ENCODE measurements around the gene NR1D1. TPM values are rescaled to one million over a fixed set of nuclear protein-coding genes. Genes with fewer than 3 reads are reported as not detected.
"Not testable (repeated sequence)": the region's sequence is repeated elsewhere in the genome, so short reads cannot be mapped to it uniquely, and the experiment has no call there.

Gene NR1D1
- 5.5 and 6.1 TPM in 2 replicates for total RNA-seq

DNA sequence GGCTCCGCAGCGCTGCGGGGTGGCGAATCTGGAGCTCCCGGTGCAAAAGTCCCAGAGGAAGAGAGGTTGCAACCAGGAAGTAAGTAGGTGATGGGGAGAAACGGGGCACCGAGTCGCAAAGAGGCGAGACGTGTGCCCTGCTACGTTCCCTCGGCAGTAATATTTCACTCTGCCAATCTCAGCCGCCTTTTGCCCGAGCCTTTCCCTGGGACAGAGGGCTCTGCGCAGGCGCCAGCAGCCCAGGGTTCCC, at the start of gene NR1D1:
TSS of gene NR1D1 (minus strand) at position 171 of the 250 bp plus-strand sequence. CDS start 495 bp downstream, outside the sequence.
- Mint-ChIP-seq H3K4me1 (peaks cover 64% of the 10 kb centered on the region), H3K9me3 (no peaks in the 10 kb centered on the region), H3K27me3 (no peaks in the 10 kb centered on the region), H3K27ac (peak within 1 kb of the TSS; percentile 90), H3K4me3 (peak within 1 kb of the TSS; percentile 91), H3K36me3 (ENCODE audit: low read depth) (peaks cover 16% of the 10 kb centered on the region)
- ChIA-PET CTCF (interaction anchor here (0.9 to 9.1 kb wide), 4 partner anchors 12 to 91 kb away, joined by 4 to 79 read pairs (median 10); no protein-coding TSS in a partner anchor), POLR2A (interaction anchor here (0.6 to 7.8 kb wide), 17 partner anchors 8 to 1830 kb away, joined by 3 to 113 read pairs (median 4); partner anchors contain the start of genes CASC3, MED24, ODAD4 and PSMD3)
- TF ChIP-seq, protein P1, sequence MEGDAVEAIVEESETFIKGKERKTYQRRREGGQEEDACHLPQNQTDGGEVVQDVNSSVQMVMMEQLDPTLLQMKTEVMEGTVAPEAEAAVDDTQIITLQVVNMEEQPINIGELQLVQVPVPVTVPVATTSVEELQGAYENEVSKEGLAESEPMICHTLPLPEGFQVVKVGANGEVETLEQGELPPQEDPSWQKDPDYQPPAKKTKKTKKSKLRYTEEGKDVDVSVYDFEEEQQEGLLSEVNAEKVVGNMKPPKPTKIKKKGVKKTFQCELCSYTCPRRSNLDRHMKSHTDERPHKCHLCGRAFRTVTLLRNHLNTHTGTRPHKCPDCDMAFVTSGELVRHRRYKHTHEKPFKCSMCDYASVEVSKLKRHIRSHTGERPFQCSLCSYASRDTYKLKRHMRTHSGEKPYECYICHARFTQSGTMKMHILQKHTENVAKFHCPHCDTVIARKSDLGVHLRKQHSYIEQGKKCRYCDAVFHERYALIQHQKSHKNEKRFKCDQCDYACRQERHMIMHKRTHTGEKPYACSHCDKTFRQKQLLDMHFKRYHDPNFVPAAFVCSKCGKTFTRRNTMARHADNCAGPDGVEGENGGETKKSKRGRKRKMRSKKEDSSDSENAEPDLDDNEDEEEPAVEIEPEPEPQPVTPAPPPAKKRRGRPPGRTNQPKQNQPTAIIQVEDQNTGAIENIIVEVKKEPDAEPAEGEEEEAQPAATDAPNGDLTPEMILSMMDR (IDR thresholded peaks at IDR 0.05) = no peak
- ATAC-seq (ENCODE audit: low read depth) (no peak), DNase-seq (no peak)
- intact Hi-C loops (cut with micrococcal nuclease) = loop anchor here (1.0 kb wide), 2 partner anchors 8 to 46 kb away; partner anchors contain the start of gene MED24

DNA sequence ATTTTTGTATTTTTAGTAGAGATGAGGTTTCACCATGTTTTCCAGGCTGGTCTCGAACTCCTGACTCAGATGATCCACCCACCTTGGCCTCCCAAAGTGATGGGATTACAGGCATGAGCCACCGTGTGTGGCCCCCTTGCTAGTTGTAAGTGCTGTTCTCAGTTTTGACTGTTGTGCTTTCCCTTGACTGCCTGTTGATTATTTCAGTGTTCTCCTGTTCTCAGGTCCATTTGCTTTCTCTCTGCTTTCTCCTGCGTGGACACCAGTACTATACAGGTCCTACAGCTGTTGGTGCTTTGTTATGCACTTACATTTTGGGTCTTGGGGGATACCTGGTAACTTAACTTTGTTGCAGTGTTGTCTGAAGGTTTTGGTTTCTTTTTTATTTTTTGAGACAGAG, 48.1 kb upstream of the NR1D1 start:
- Mint-ChIP-seq H3K9me3 (no peaks in the 10 kb centered on the region), H3K27me3 (no peaks in the 10 kb centered on the region), H3K4me1 (peaks cover 40% of the 10 kb centered on the region), H3K27ac (no peak overlapping the region), H3K36me3 (ENCODE audit: low read depth) (peaks cover 66% of the 10 kb centered on the region), H3K4me3 (no peak overlapping the region)
- TF ChIP-seq, protein P1 (IDR thresholded peaks at IDR 0.05) = no peak
- ChIA-PET CTCF (interaction anchor here (1.2 kb wide), 1 partner anchor 62 kb away, joined by 3 read pairs; no protein-coding TSS in a partner anchor), POLR2A (no interaction called here)
- intact Hi-C loops (cut with micrococcal nuclease) = no loop called here
- ATAC-seq (ENCODE audit: low read depth) = no peak
- DNase-seq = no peak

DNA sequence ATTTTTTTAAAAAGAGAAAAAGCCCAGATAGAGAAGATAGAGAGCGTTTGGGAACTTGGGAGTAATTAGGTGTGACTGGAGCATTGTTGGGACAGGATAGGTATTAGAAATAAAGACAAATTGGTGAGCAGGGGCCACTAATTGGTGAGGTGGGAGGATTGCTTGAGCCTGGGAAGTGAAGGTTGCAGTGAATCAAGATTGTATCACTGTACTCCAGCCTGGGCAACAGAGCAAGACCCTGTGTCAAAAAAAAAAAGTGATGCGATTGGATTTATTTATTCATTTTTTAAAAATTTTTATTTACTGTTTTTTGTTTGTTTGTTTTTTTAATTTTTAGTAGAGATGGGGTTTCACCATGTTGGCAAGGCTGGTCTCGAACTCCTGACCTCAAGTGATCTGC, 45.1 kb upstream of the NR1D1 start:
- no peak for ATAC-seq (ENCODE audit: low read depth)

DNA sequence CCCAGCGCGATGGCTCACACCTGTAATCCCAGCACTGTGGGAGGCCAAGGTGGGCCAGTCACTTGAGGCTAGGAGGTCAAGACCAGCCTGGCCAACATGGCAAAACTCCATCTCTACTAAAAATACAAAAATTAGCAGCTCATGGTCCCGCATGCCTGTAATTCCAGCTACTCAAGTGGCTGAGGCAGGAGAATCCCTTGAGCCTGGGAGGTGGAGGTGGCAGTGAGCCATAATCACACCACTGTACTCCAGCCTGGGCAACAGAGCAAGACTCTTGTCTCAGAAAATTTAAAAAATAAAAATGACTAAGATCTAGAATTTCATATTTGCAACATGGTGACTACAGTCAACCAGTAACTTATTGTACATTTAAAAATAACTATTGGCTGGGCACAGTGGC, 42.8 kb upstream of the NR1D1 start:
- H3K27ac Mint-ChIP-seq; H3K27me3 Mint-ChIP-seq; ATAC-seq (ENCODE audit: low read depth); H3K4me3 Mint-ChIP-seq; POLR2A ChIA-PET; intact Hi-C loops (cut with micrococcal nuclease); H3K9me3 Mint-ChIP-seq; DNase-seq: not testable (repeated sequence)
- CTCF ChIA-PET = interaction anchor here (1.5 kb wide), 1 partner anchor 25 kb away, joined by 3 read pairs; no protein-coding TSS in a partner anchor
- H3K36me3 Mint-ChIP-seq (ENCODE audit: low read depth) = peaks cover 45% of the 10 kb centered on the region
- H3K4me1 Mint-ChIP-seq = peaks cover 42% of the 10 kb centered on the region

More for the DNA sequence above, 45.1 kb upstream of the NR1D1 start:
- intact Hi-C loops (cut with micrococcal nuclease) = no loop called here
- POLR2A ChIA-PET = interaction anchor here (0.7 to 1.5 kb wide), 2 partner anchors 23 to 46 kb away, joined by 5 to 6 read pairs; no protein-coding TSS in a partner anchor
- no peak for DNase-seq
- TF ChIP-seq, protein P1 (IDR thresholded peaks at IDR 0.05) = no peak
- Mint-ChIP-seq H3K27me3 (no peaks in the 10 kb centered on the region), H3K4me3 (no peak overlapping the region), H3K9me3 (no peaks in the 10 kb centered on the region), H3K36me3 (ENCODE audit: low read depth) (peaks cover 66% of the 10 kb centered on the region), H3K4me1 (peaks cover 42% of the 10 kb centered on the region), H3K27ac (no peak overlapping the region)
- CTCF ChIA-PET = no interaction called here

DNA sequence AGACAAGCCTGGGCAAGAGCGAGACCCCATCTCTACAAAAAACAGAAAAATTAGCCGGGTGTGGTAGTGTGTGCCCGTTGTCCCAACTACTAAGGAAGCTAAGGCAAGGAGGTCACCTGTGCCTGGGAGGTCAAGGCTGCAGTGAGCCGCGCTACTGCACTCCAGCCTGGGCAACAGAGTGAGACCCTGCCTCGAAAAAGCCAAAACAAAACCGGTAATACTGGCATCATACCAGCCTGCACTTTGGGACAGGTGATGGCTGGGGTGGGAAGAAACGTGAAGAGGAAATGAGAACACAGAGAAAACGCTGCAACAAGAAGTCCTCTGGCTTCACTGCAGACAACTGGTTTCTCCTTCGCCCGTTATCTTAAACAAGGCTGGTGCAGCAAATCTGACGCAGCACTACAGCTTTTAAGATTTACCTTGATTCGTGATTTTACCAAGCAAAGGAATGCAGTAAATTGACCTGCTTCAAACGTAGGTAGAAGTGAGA, 39.2 kb upstream of the NR1D1 start:
- TF ChIP-seq, protein P1 (IDR thresholded peaks at IDR 0.05) = no peak
- CTCF ChIA-PET = interaction anchor here (0.9 to 2.8 kb wide), 6 partner anchors 18 to 79 kb away, joined by 3 to 23 read pairs (median 4); partner anchors contain the start of genes MSL1 and WIPF2
- H3K4me1 Mint-ChIP-seq = peaks cover 29% of the 10 kb centered on the region
- H3K27me3 Mint-ChIP-seq = no peaks in the 10 kb centered on the region
- peaks cover 46% of the 10 kb centered on the region for H3K36me3 Mint-ChIP-seq (ENCODE audit: low read depth)
- peak overlapping the region; percentile 92 for H3K27ac Mint-ChIP-seq
- ATAC-seq (ENCODE audit: low read depth) (peak; percentile 19), DNase-seq (peak; percentile 20)
- peak overlapping the region; percentile 93 for H3K4me3 Mint-ChIP-seq
- POLR2A ChIA-PET = interaction anchor here (0.6 to 4.6 kb wide), 20 partner anchors 10 to 678 kb away, joined by 3 to 87 read pairs (median 8); partner anchors contain the start of genes CDK12, MED24, MSL1 and NR1D1
- intact Hi-C loops (cut with micrococcal nuclease) = loop anchor here (1.0 to 2.0 kb wide), 9 partner anchors 16 to 679 kb away; partner anchors contain the start of genes CDK12, MED24 and PSMD3
- no peaks in the 10 kb centered on the region for H3K9me3 Mint-ChIP-seq

Measured in activated B cell treated with CpG ODN at 0.5 μM for 24 hours (primary cell).